PC-3 (cell line): Measurements from ENCODE around the gene NCR2. TPM values are rescaled to one million over a fixed set of nuclear protein-coding genes. Genes with fewer than 3 reads are reported as not detected.

Source experiments
- ATAC-seq: fragments of 200-7000 bp; cut with Tn5 transposase; 2 replicates; pipeline ENCODE4 v1.9.1; 2020; ENCODE audit warnings: mild to moderate bottlenecking, moderate library complexity
- BruUV-seq: library from RNA; stranded (reverse); fragments of 400-500 nt; replicated peaks from 2 replicates; lab custom pipeline; 2021; lab: Mats Ljungman, UMichigan
- CTCF ChIA-PET: fragments of 300-600 bp; sonication (Branson Sonifier 250); formaldehyde crosslinking; loops from one replicate; lab custom pipeline; 2022; ENCODE audit warnings: antibody characterized with exemption; lab: Charles Lee
- POLR2A ChIA-PET: fragments of 300-600 bp; sonication (Branson Sonifier 250); formaldehyde crosslinking; loops from one replicate; lab custom pipeline; 2022; ENCODE audit warnings: antibody characterized with exemption; ENCODE audit not compliant: unreplicated experiment; lab: Charles Lee
- DNase-seq: peaks from one replicate; pipeline ENCODE4 v3.0.0-alpha.2; 2015
- H2AFZ ChIP-seq: fragments of 300-600 bp; sonication (generic); 2 replicates; pipeline ENCODE4 v1.6.0; 2016; ENCODE audit warnings: antibody characterized with exemption, low read length
- H3F3A ChIP-seq: fragments of 300-600 bp; sonication (generic); one replicate; pipeline ENCODE4 v1.6.0; 2017; ENCODE audit warnings: antibody characterized with exemption, low read length, control low read depth, mild to moderate bottlenecking; ENCODE audit not compliant: unreplicated experiment
- H3K27ac ChIP-seq: fragments of 300-600 bp; sonication (generic); 2 replicates; pipeline ENCODE4 v1.5.1; 2016; ENCODE audit warnings: mild to moderate bottlenecking, low read length
- H3K27me3 ChIP-seq: fragments of 300-600 bp; sonication (generic); 2 replicates; pipeline ENCODE4 v1.6.1; 2016; ENCODE audit warnings: low read length, mixed read lengths
- H3K36me3 ChIP-seq: fragments of 300-600 bp; sonication (generic); 2 replicates; pipeline ENCODE4 v1.6.1; 2016; ENCODE audit warnings: low read depth, mixed run types, low read length, mixed read lengths
- H3K4me1 ChIP-seq: fragments of 300-600 bp; sonication (generic); 2 replicates; pipeline ENCODE4 v1.5.1; 2016; ENCODE audit warnings: low read length; ENCODE audit not compliant: insufficient read depth
- H3K4me2 ChIP-seq: fragments of 300-600 bp; sonication (generic); 2 replicates; pipeline ENCODE4 v1.6.0; 2016; ENCODE audit warnings: low read length
- H3K4me3 ChIP-seq: fragments of 300-600 bp; sonication (generic); 2 replicates; pipeline ENCODE4 v1.5.1; 2016; ENCODE audit warnings: mild to moderate bottlenecking, low read length, mixed read lengths
- H3K79me2 ChIP-seq: fragments of 300-600 bp; sonication (generic); 2 replicates; pipeline ENCODE4 v1.6.1; 2017; ENCODE audit warnings: low read length, mixed read lengths
- H3K9ac ChIP-seq: fragments of 300-600 bp; sonication (generic); 2 replicates; pipeline ENCODE4 v1.6.0; 2016; ENCODE audit warnings: mild to moderate bottlenecking, low read length
- H3K9me2 ChIP-seq: fragments of 300-600 bp; sonication (generic); replicated peaks from 2 replicates; pipeline ENCODE4 v1.6.1; 2016; ENCODE audit warnings: mixed run types, low read length, mixed read lengths
- H3K9me3 ChIP-seq: fragments of 300-600 bp; sonication (generic); 2 replicates; pipeline ENCODE4 v1.6.1; 2016; ENCODE audit warnings: low read length, mixed read lengths
- H4K20me1 ChIP-seq: fragments of 300-600 bp; sonication (generic); 2 replicates; pipeline ENCODE4 v1.6.1; 2016; ENCODE audit warnings: low read length, mixed read lengths
- EZH2 ChIP-seq: fragments of 300-600 bp; sonication (generic); IDR thresholded peaks from one replicate; pipeline ENCODE4 v1.6.1; 2017; ENCODE audit warnings: antibody characterized with exemption, mild to moderate bottlenecking, low read length; ENCODE audit not compliant: unreplicated experiment
- EZH2phosphoT487 ChIP-seq: fragments of 300-600 bp; sonication (generic); IDR thresholded peaks from 2 replicates; pipeline ENCODE4 v1.6.1; 2018; ENCODE audit warnings: mild to moderate bottlenecking, antibody characterized with exemption, low read length, borderline replicate concordance
- intact Hi-C: fragments of 100-400 bp; cut with micrococcal nuclease; formaldehyde crosslinking; loops from 2 replicates; pipeline ENCODE4 v1.9.0; 2023
- total RNA-seq: library from RNA; depleted of rRNA; stranded (reverse); fragments of >200 nt; gene quantifications from 2 replicates; pipeline ENCODE4 v1.2.3, GENCODE V29; 2014
- TF ChIP-seq, protein P1 (sequence below): fragments of 300-600 bp; sonication (generic); conservative IDR thresholded peaks from 2 replicates; pipeline ENCODE4 v1.5.1; 2017; ENCODE audit warnings: antibody characterized with exemption, low read depth, mild to moderate bottlenecking, low read length

Gene NCR2
- total RNA-seq, 1 experiment from 2014 or later = not detected

DNA sequence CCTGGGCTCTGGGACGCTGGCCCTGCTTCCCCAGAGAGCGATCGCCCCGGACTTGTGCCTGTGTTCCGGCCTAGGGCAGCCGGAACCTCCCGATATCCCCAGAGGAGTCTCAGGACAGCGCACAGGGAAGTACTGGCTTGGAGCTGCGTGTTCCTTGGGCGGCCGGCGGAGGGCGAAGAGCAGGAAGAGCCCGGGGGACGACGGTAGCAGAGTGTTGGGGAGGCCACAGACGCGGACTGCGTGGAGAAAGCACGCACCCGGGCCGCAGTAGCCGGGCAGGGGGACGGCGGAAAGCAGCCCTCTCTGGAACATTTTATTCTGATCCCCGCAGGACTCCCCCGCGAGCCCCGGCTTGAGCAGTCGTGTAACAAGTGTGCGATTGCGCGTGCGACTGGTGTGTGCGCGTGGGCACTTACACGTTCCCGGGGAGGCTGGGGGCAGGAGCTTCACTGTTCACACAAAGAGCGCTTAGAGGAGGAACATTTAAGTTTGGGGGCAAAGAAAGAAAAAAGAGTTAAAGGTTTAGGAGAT is 36.1 kb downstream of the NCR2 start:
- no peak overlapping the region for H3K27ac ChIP-seq
- BruUV-seq = no TSS peak
- H3K4me2 ChIP-seq = no peak overlapping the region
- no peak for TF ChIP-seq EZH2
- no peaks in the 10 kb centered on the region for H3K79me2 ChIP-seq
- no peaks in the 10 kb centered on the region for H3K9me2 ChIP-seq
- peaks cover 5% of the 10 kb centered on the region; the same call in 1 of the 2 replicates for H3K4me1 ChIP-seq
- no peak overlapping the region for H3K9ac ChIP-seq
- no peaks in the 10 kb centered on the region; the same call in 1 of the 2 replicates for H3K36me3 ChIP-seq
- H2AFZ ChIP-seq = no peak overlapping the region
- H4K20me1 ChIP-seq = no peaks in the 10 kb centered on the region
- no peaks in the 10 kb centered on the region for H3K9me3 ChIP-seq
- ChIA-PET CTCF (interaction anchor here (0.6 kb wide), 1 partner anchor 262 kb away, joined by 3 read pairs; no protein-coding TSS in a partner anchor), POLR2A (no interaction called here)
- DNase-seq = no peak
- no peak overlapping the region for H3K4me3 ChIP-seq
- ATAC-seq = no peak
- H3F3A ChIP-seq = no peaks in the 10 kb centered on the region
- peaks cover 55% of the 10 kb centered on the region for H3K27me3 ChIP-seq
- intact Hi-C loops = no loop called here

DNA sequence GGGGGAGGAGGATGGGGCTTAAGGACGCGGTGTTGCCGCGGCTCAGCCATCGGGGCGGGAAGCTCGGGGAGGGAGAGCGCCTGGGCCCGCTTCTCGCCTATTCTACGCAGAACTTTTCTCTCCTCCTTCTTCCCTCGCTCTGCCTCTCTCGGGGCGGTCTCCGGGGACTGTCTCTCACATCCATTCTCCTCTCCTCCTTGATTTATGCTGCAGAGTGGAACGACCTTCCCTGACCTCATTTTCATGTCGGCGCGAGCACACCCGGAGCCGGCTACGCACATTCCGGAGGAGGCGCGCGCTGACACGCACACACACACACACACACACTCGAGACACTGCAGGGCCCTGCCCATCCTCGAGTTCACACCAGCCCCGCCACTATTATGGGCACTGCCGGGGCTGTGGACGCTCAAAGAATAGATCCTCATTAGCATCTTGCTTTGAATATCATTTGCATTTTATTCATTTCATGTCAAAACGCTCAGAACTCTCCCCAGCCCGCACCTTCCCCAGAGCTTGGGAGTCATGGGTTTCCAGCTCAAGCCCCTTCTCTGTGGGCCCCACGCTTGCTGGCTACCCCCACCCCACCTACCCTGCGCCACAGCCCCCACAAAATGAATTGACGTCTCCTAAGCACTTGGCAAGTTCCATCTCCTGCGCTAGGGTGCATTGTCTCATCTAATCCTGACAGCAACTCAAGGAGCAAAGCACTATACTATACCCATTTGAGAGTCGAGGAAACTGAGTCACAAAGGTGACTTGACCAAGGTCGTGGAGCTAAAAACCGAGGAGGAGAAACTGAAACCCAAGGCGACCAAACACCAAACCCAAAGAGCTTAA is 36.8 kb downstream of the NCR2 start:
- POLR2A ChIA-PET = no interaction called here
- Histone ChIP-seq H3K4me3 (peak overlapping the region; percentile 30; the same call in 1 of the 2 replicates), H3K4me2 (peak overlapping the region; percentile 68), H3K4me1 (peaks cover 5% of the 10 kb centered on the region; the same call in 1 of the 2 replicates), H4K20me1 (no peaks in the 10 kb centered on the region), H2AFZ (no peak overlapping the region), H3K36me3 (no peaks in the 10 kb centered on the region; the same call in 1 of the 2 replicates), H3K9me2 (no peaks in the 10 kb centered on the region), H3K27ac (no peak overlapping the region), H3K9me3 (no peaks in the 10 kb centered on the region), H3K27me3 (peaks cover 55% of the 10 kb centered on the region), H3F3A (no peaks in the 10 kb centered on the region), H3K79me2 (no peaks in the 10 kb centered on the region), H3K9ac (no peak overlapping the region)
- DNase-seq = no peak
- no TSS peak for BruUV-seq
- intact Hi-C loops = no loop called here
- CTCF ChIA-PET = no interaction called here
- ATAC-seq = no peak
- no peak for TF ChIP-seq EZH2
- TF ChIP-seq, protein P1, sequence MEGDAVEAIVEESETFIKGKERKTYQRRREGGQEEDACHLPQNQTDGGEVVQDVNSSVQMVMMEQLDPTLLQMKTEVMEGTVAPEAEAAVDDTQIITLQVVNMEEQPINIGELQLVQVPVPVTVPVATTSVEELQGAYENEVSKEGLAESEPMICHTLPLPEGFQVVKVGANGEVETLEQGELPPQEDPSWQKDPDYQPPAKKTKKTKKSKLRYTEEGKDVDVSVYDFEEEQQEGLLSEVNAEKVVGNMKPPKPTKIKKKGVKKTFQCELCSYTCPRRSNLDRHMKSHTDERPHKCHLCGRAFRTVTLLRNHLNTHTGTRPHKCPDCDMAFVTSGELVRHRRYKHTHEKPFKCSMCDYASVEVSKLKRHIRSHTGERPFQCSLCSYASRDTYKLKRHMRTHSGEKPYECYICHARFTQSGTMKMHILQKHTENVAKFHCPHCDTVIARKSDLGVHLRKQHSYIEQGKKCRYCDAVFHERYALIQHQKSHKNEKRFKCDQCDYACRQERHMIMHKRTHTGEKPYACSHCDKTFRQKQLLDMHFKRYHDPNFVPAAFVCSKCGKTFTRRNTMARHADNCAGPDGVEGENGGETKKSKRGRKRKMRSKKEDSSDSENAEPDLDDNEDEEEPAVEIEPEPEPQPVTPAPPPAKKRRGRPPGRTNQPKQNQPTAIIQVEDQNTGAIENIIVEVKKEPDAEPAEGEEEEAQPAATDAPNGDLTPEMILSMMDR = no peak

DNA sequence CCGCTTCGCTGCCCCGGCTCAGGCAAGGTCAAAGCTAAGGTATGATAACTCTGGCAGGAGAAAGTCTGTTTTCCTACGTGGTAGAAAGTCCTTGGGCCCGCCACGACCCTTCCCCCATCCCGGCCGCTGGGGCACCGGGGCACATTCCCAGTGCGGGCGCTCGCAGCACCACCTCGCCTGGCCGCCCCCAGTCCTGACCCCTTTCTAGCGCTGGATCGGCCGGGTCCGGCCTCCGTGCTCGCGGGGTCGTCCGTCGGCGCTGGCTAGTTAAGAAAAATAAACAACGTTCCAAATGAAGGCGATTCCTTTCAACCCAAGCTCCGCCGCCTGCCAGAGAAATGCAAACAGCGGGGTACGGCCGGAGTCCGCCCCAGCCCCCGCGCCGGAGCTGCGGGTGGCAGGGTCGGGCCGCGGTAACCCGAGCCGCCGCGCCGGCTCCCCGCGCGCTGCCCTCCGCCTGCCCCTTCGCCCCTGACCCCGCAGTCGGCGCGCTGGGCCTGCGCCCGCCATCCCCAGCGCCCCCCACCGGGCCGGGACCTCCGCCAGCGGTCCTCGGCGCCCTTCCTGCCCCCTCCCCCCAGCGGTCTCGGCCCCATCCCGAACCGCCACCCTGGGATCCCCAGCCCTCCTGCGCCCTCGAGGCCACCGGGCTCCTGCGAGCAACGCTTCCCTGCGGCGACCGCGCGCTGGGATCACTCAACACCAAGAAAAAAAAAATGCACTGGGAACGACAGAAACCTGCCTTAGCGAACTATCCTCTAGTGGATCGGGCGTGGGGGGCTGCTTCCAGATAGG is 37.6 kb downstream of the NCR2 start:
- no peaks in the 10 kb centered on the region for H3K9me3 ChIP-seq
- TF ChIP-seq, protein P1 = no peak
- TF ChIP-seq EZH2phosphoT487 (peak; percentile 75), EZH2 (peak; percentile 86)
- intact Hi-C loops = no loop called here
- ChIA-PET POLR2A (no interaction called here), CTCF (no interaction called here)
- ATAC-seq (no peak), DNase-seq (no peak)
- BruUV-seq = no TSS peak
- H3K9me2 ChIP-seq = no peaks in the 10 kb centered on the region
- H3K4me2 ChIP-seq = peak overlapping the region; percentile 68
- no peaks in the 10 kb centered on the region for H3K79me2 ChIP-seq
- H3K27me3 ChIP-seq = peaks cover 59% of the 10 kb centered on the region
- H3K9ac ChIP-seq = no peak overlapping the region
- no peaks in the 10 kb centered on the region for H3F3A ChIP-seq
- no peak overlapping the region for H2AFZ ChIP-seq
- no peaks in the 10 kb centered on the region for H4K20me1 ChIP-seq
- peak overlapping the region; percentile 30; the same call in 1 of the 2 replicates for H3K4me3 ChIP-seq
- peaks cover 5% of the 10 kb centered on the region; the same call in 1 of the 2 replicates for H3K4me1 ChIP-seq
- H3K27ac ChIP-seq = no peak overlapping the region
- no peaks in the 10 kb centered on the region; the same call in 1 of the 2 replicates for H3K36me3 ChIP-seq
